Stomach (tissue), 4 donors: Measurements from ENCODE around the gene EFCAB14.

Source experiments
- CTCF ChIP-seq, 7 experiments: fragments of 450-650 bp in 4 of 7; fragments of 200-600 bp in 3 of 7; sonication (generic) in 3 of 7; IDR thresholded peaks; one replicate each; pipeline ENCODE4 v1.5.1; 2016 to 2019; ENCODE audit warnings: antibody characterized with exemption in 7 of 7, control low read depth in 2 of 7, mild to moderate bottlenecking in 1 of 7
- POLR2A ChIP-seq, 4 donors: fragments of 450-650 bp; IDR thresholded peaks; one replicate each; pipeline ENCODE4 v1.6.1; 2016; ENCODE audit warnings: antibody characterized with exemption in 4 of 4, control low read depth in 2 of 4, mild to moderate bottlenecking in 1 of 4, moderate library complexity in 1 of 4

GRCh38 chr1:46686255-46686654, 32.7 kb downstream of the EFCAB14 start:
- TF ChIP-seq CTCF (IDR thresholded peaks at IDR 0.05) = no peak
- no peak for TF ChIP-seq POLR2A (IDR thresholded peaks at IDR 0.05)
